Brain microvascular endothelial cell (primary cell): ENCODE measurements around the gene PTGFRN.

Source experiments
- DNase-seq: peaks from one replicate; pipeline ENCODE4 v3.0.0-alpha.2; 2020
- H3K27ac ChIP-seq: fragments of 250-450 bp; sonication (Bioruptor Pico); 2 replicates; pipeline ENCODE4 v1.5.1; 2020; ENCODE audit warnings: mild to moderate bottlenecking, moderate library complexity
- H3K27me3 ChIP-seq: fragments of 250-450 bp; sonication (Bioruptor Pico); replicated peaks from 2 replicates; pipeline ENCODE4 v1.5.1; 2020; ENCODE audit warnings: mild to moderate bottlenecking
- H3K36me3 ChIP-seq: fragments of 250-450 bp; sonication (Bioruptor Pico); replicated peaks from 2 replicates; pipeline ENCODE4 v1.5.1; 2020; ENCODE audit warnings: mild to moderate bottlenecking
- H3K4me3 ChIP-seq: 2 replicates; pipeline ENCODE4 v1.5.1; 2011; ENCODE audit warnings: low read depth, mild to moderate bottlenecking, control low read depth, low read length, moderate library complexity
- in situ Hi-C: cut with HindIII; loops from 2 replicates; pipeline ENCODE4 v1.10.0; 2017; ENCODE audit warnings: low sequenced_read_pairs, low pct_ligation_motif_present
- TF ChIP-seq, protein P1 (sequence below): IDR thresholded peaks from 2 replicates; pipeline ENCODE4 v1.5.1; 2011; ENCODE audit warnings: low read depth, mild to moderate bottlenecking, moderate library complexity, low read length, control low read depth, inconsistent platforms; ENCODE audit errors: missing control alignments

The PTGFRN gene

DNA sequence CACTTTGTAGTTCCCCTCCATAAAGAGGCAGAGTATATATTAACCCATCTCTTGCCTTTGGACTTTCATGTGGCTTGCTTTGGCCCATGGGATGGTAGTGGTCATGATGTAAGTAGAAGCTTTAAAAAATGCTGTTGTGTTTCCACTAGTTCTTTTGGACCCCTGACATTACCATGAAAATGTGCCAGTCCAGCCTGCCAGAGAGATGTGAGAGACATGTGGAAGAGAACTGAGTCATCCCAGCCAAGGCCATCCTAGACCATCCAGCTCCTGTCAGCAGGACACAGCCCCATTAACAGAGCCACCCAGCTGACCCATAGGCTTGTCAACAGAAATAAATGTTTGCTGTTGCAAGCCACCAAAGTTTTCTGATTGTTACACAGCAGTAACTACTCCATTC is 87.9 kb downstream of the PTGFRN start:
- Histone ChIP-seq H3K4me3 (no peak overlapping the region), H3K36me3 (no peaks in the 10 kb centered on the region), H3K27ac (peak overlapping the region; percentile 33), H3K27me3 (no peaks in the 10 kb centered on the region)
- DNase-seq = no peak
- TF ChIP-seq, protein P1, sequence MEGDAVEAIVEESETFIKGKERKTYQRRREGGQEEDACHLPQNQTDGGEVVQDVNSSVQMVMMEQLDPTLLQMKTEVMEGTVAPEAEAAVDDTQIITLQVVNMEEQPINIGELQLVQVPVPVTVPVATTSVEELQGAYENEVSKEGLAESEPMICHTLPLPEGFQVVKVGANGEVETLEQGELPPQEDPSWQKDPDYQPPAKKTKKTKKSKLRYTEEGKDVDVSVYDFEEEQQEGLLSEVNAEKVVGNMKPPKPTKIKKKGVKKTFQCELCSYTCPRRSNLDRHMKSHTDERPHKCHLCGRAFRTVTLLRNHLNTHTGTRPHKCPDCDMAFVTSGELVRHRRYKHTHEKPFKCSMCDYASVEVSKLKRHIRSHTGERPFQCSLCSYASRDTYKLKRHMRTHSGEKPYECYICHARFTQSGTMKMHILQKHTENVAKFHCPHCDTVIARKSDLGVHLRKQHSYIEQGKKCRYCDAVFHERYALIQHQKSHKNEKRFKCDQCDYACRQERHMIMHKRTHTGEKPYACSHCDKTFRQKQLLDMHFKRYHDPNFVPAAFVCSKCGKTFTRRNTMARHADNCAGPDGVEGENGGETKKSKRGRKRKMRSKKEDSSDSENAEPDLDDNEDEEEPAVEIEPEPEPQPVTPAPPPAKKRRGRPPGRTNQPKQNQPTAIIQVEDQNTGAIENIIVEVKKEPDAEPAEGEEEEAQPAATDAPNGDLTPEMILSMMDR = no peak
- in situ Hi-C loops = no loop called here

DNA sequence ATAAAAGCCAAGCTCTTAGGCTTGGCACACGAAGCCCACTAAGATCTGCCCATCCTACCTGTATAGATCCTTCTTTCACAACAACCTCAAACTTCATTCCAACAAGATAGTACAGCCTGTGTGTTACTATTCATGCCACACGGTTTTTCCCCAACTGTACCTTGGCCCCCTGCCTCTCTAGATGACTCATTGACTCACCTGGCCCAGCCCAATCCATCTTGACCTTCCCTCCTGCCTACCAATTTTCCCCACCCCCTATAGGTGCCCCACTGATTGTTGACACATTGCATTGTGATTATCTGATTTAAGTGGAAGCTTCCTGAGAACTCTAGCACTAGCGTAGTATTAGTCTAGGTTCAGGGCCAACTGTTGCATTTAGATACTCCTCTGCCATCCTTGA is 89.9 kb downstream of the PTGFRN start:
- DNase-seq = no peak
- in situ Hi-C loops = no loop called here
- TF ChIP-seq, protein P1 = no peak
- no peak overlapping the region for H3K4me3 ChIP-seq
- H3K27ac ChIP-seq = no peak overlapping the region
- H3K36me3 ChIP-seq = no peaks in the 10 kb centered on the region
- no peaks in the 10 kb centered on the region for H3K27me3 ChIP-seq

DNA sequence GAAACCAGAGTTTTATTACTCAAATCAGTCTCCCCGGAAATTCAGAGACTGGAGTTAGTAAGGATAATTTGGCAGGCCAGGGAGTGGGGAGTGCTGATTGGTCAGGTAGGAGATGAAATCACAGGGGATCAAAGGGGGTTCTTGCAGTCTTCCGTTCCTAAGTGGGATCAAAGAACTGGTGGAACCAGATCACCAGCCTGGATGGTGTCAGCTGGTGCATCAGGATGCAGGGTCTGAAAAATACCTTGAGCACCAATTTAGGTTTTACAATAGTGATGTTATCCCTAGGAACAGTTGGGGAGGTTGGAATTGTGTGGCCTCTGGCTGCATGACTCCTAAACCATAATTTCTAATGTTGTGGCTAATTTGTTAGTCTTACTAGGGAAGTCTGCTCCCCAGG is 90.4 kb downstream of the PTGFRN start:
- Histone ChIP-seq H3K4me3 (no peak overlapping the region), H3K27ac (no peak overlapping the region), H3K27me3 (no peaks in the 10 kb centered on the region), H3K36me3 (no peaks in the 10 kb centered on the region)
- DNase-seq = no peak
- TF ChIP-seq, protein P1 = no peak
- in situ Hi-C loops = no loop called here

DNA sequence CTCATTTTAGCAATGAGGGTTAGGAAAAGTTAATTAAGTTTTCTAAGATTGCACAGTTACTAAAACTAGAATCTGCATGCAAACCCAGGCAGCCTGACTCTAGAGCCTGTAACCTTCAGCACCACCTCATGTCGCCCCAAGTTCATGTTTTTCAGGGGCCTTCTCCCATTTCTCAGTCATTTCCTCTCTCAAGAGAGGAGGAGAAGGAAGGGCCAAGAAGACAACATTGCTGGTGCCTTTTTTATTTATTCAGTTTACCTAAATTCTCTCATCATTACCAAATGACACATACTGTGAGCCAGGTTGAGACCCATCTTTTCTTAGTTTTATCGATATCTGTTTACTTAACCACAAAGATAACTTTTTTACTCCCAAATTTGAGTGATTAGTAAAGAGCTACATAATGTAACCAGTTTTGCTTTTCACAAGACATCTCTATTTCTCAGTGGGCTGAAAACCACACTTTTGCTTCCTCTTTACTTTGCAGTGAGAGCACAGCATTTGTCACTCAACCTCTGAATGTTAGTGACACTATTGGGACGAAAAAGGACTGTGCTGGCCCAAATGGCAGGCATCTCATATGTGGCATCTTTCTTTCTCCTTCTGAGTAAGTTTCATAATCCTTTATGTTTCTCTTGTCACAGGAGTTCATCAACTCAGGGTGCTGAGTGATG is 91.7 kb downstream of the PTGFRN start, which contains the start of gene CD101:
Gene CD101 (plus strand): TSS at position 507 of the 674 bp plus-strand sequence. CDS start 58 bp downstream, at position 565.
- no peak within 1 kb of the TSS for H3K27ac ChIP-seq

DNA sequence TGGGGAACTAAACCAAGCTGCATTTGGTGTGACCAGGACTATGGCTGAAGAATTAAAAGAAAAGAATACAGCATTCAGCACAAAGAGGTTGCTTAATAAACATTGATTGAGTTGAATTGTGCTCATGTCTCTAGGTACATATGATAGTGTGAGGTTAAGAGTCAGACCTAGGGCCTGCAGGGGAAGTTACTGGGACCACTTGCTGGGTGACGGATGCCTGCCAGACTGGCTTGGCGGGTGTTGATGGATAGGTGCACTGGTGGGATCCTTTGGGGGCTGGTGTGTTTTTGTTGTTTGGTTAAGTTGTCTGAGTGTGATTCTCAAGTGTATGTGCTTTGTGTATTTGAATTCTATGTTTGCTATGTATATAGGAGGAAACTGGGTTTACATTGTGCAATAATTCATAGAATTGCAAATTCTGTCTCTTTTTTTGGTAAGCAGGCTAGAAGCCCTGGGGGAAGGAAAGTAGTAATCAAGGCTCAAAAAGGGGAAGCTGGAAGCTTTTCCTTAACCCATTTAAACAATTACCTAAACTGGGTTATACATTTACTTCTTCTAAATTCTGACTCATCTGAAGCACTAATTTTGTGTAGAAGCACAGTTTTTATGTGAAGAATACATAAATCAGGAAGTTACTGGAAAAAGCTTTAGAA is 93.6 kb downstream of the PTGFRN start:
- Histone ChIP-seq H3K4me3 (no peak overlapping the region), H3K27ac (no peak overlapping the region), H3K36me3 (no peaks in the 10 kb centered on the region), H3K27me3 (no peaks in the 10 kb centered on the region)
- in situ Hi-C loops = no loop called here
- TF ChIP-seq, protein P1 = no peak
- no peak for DNase-seq

More for the DNA sequence above, 91.7 kb downstream of the PTGFRN start, which contains the start of gene CD101:
- DNase-seq = no peak
- no peaks in the 10 kb centered on the region for H3K36me3 ChIP-seq
- in situ Hi-C loops = no loop called here
- no peak within 1 kb of the TSS for H3K4me3 ChIP-seq
- TF ChIP-seq, protein P1 = no peak
- H3K27me3 ChIP-seq = no peaks in the 10 kb centered on the region
